HUES48 (cell line): ENCODE results near the gene HTR2B.

Experiments used
- H3K27ac ChIP-seq: one replicate; pipeline ENCODE4 v1.7.0; 2013; ENCODE audit warnings: low read depth, low read length, inconsistent platforms
- H3K27me3 ChIP-seq: 2 replicates; pipeline ENCODE4 v1.6.1; 2013; ENCODE audit warnings: mild to moderate bottlenecking, low read length; ENCODE audit not compliant: control insufficient read depth, insufficient read depth
- H3K36me3 ChIP-seq: 2 replicates; pipeline ENCODE4 v1.6.1; 2013; ENCODE audit warnings: low read length; ENCODE audit not compliant: control insufficient read depth, insufficient read depth
- H3K4me1 ChIP-seq: 2 replicates; pipeline ENCODE4 v1.6.1; 2013; ENCODE audit warnings: mild to moderate bottlenecking, low read length; ENCODE audit not compliant: control insufficient read depth, insufficient read depth
- H3K4me3 ChIP-seq: 2 replicates; pipeline ENCODE4 v1.5.1; 2013; ENCODE audit warnings: mild to moderate bottlenecking, low read depth, low read length
- H3K9ac ChIP-seq: 2 replicates; pipeline ENCODE4 v1.6.1; 2013; ENCODE audit warnings: mild to moderate bottlenecking, low read depth, low read length, moderate library complexity
- H3K9me3 ChIP-seq: 2 replicates; pipeline ENCODE4 v1.6.1; 2013; ENCODE audit warnings: low read length; ENCODE audit not compliant: control insufficient read depth, insufficient read depth

Gene HTR2B

DNA sequence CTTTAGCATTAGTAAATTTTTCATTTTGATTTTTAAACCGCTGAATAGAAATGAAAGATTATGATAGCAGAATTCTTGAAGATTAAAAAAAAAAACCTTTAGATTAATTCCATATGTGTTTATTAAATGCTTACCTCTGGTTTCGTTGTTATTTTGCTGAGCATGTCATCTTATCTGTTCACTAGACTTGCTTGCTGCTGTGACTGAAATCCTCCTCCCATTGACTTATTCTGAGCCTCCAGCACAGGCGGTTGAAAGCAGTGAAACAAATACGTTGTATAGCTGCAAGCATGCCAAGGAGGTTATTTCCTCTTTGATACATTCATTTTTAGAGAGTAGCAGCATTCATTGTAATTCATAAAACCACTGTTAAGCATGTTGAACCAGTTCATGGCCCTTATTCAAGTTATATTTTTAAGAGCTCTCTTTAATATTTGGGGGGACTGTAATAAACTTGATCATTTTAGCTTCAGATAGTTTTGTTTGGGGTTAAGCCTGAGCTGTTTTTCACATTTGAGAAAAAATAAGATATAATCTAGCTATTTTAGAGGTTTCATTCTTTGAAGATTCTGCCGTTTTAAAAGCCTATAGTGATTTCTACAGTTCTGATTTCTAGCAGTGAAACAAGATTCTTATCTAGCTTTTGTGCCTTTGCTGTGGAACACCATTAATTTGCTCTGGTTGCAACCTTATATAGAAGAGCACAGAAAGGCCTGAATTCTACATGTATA lies at the start of gene HTR2B:
Gene HTR2B, minus strand, starts transcription at position 205 of the 731 bp plus-strand sequence. CDS start 1,278 bp downstream, outside the sequence.
- no peak within 1 kb of the TSS for H3K9ac ChIP-seq
- no peak within 1 kb of the TSS for H3K4me3 ChIP-seq
- no peaks in the 10 kb centered on the region for H3K36me3 ChIP-seq
- H3K27me3 ChIP-seq, result no peaks in the 10 kb centered on the region
- peaks cover 37% of the 10 kb centered on the region for H3K4me1 ChIP-seq
- peak within 1 kb of the TSS; percentile 69 for H3K27ac ChIP-seq
- H3K9me3 ChIP-seq, result no peaks in the 10 kb centered on the region

DNA sequence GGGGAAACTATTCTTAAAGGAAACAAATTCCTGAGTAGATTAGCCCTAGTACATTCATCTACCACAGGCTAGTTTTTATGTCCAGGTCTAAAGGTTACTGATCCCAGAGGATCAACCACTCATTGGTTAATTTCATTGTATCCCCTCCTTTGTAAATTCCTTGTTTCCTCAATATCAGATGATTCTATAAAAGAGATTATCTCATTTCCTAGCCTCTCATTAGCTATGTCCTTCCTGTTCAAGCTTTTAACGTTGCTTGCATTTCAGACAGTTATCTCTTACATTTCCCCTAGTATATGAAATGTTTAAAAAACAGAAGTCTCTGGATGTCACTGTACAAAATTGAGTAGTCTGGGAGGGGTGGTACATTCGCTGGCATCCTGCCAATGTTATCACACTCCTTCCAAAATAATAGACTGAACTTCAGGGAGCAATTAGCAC lies 49.4 kb upstream of the HTR2B start:
- peaks cover 45% of the 10 kb centered on the region for H3K36me3 ChIP-seq
- no peak overlapping the region for H3K9ac ChIP-seq
- H3K4me3 ChIP-seq, result no peak overlapping the region
- H3K9me3 ChIP-seq, result no peaks in the 10 kb centered on the region
- H3K4me1 ChIP-seq, result no peaks in the 10 kb centered on the region
- no peaks in the 10 kb centered on the region for H3K27me3 ChIP-seq
- no peak overlapping the region for H3K27ac ChIP-seq

DNA sequence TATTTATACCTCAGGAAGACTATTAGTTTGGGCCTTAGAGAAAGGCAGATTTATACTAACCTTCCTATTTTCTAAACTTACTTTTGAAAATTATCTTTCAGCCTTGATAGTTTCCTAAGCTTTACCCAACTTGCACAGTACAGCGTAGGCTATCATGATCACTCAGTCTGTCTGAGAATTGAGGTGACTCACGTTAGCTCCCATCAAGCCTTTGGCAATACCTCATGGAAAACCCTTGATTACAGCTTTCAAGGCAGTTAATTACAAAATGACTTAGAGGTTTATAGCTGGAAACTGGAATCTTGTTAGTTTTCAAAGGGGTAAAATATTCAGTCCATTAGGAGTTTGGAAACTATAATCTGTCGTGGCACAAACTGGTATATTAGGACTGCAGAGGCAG lies 47.2 kb upstream of the HTR2B start:
- Histone ChIP-seq H3K4me3 (no peak overlapping the region), H3K36me3 (peaks cover 67% of the 10 kb centered on the region), H3K9me3 (no peaks in the 10 kb centered on the region), H3K9ac (no peak overlapping the region), H3K4me1 (no peaks in the 10 kb centered on the region), H3K27me3 (no peaks in the 10 kb centered on the region), H3K27ac (no peak overlapping the region)

DNA sequence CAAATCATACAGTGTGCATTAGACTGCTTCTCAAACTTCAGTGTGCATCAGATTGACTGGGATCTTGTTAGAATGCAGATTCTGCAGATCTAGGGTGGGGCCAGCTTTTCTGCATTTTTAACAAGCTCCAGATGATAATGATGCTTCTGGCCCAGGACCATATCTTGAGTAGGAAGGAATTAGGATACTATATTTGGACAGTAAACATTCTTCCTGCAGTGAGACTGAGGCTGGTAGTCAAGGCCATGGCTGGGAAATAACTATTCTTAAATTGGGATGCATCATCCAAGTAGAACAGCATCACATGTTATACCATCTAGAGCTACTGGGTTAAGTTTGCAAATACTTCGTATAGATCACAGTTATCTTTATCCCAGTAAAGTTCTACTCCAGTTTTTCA lies 45.2 kb upstream of the HTR2B start:
- peaks cover 84% of the 10 kb centered on the region for H3K36me3 ChIP-seq
- no peak overlapping the region for H3K4me3 ChIP-seq

DNA sequence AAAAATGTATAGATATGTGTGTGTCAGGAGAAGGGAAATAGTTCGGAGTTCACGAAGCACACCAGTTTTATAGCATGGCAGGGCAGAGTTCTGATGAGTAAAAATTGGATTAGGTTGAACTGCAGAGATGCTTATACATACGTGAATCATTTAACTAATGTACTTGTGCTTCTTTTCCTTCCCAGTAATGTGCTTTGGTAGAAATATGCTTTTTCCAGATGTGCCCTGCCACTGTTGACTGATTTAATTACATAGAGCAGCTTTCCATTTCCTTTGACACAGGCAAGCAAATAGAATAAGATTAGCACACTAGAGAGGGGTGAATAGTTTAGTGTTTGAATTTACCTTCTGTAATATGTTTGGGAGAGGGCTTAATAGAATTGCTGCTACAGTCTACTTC lies 44.6 kb upstream of the HTR2B start:
- no peak overlapping the region for H3K27ac ChIP-seq
- H3K9me3 ChIP-seq, result no peaks in the 10 kb centered on the region
- H3K9ac ChIP-seq, result no peak overlapping the region
- no peaks in the 10 kb centered on the region for H3K27me3 ChIP-seq
- H3K4me1 ChIP-seq, result no peaks in the 10 kb centered on the region
- no peak overlapping the region for H3K4me3 ChIP-seq
- H3K36me3 ChIP-seq, result peaks cover 88% of the 10 kb centered on the region

More for the DNA sequence above, 45.2 kb upstream of the HTR2B start:
- no peak overlapping the region for H3K27ac ChIP-seq
- no peak overlapping the region for H3K9ac ChIP-seq
- H3K27me3 ChIP-seq, result no peaks in the 10 kb centered on the region
- no peaks in the 10 kb centered on the region for H3K4me1 ChIP-seq
- no peaks in the 10 kb centered on the region for H3K9me3 ChIP-seq

DNA sequence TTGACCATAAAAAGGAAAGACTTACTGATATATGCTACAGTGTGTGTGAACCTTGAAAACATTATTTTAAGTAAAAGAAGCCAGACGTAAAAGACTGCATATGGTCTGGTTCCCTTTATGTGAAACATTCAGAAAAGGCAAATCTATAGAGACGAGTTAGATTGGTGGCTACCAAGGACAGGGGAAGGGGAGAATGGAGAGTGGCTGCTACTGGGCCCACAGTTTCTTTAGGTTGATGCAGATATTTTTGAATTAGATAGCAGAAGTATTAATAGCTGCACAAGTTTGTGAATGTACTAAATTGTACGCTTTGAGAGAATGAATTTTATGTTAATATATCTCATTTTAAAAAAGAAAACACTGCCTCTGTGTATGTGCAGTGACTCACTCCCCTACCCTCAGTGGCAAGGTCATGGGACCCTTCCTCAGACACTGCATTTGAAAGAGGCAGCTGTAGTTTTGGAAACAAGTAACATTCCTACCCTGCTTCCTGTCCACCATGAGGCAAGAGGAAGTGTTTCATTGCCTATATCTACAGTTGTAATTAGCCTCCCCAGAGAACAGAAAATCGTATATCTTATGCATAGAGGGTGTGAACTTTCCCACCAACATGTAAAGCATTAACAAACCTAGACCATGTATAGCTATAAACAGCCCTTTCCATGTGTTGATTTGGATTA lies 43.8 kb upstream of the HTR2B start:
- no peaks in the 10 kb centered on the region for H3K27me3 ChIP-seq
- H3K36me3 ChIP-seq, result peaks cover 91% of the 10 kb centered on the region
- no peak overlapping the region for H3K4me3 ChIP-seq
- peaks cover 9% of the 10 kb centered on the region; the same call in 1 of the 2 replicates for H3K4me1 ChIP-seq
- no peak overlapping the region for H3K9ac ChIP-seq
- no peak overlapping the region for H3K27ac ChIP-seq
- H3K9me3 ChIP-seq, result no peaks in the 10 kb centered on the region

DNA sequence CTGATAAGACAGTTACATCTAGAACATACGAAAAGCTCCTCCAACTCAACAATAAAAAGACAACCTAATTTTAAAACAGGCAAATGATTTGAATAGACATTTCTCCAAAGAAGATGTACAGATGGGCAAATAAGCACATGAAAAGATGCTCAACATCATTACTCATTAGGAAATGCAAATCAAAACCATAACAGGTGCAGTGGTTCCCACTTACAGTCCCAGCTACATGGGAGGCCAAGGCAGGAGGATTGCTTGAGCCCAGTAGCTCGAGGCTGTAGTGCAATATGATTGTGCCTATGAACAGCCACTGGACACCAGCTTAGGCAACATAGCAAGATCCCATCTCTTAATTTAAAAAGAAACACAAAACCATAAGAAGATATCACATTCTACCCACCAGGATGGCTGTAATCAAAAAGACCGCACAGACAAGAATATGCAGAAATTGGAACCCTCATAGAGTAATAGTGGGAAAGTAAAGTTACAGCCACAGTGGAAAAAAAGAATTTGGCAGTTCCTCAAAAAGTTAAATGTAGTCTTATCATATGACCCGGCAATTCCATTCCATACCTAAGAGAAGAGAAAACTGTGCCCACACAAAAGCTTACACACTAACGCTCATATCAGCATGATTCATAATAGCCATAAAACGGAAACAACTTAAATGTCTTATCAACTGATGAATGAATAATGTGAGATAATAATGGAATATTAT lies 43.1 kb upstream of the HTR2B start:
- H3K27me3 ChIP-seq, result no peaks in the 10 kb centered on the region
- no peak overlapping the region for H3K9ac ChIP-seq
- H3K9me3 ChIP-seq, result no peaks in the 10 kb centered on the region
- no peak overlapping the region for H3K4me3 ChIP-seq
- no peak overlapping the region for H3K27ac ChIP-seq
- H3K36me3 ChIP-seq, result peaks cover 95% of the 10 kb centered on the region
- H3K4me1 ChIP-seq, result peaks cover 15% of the 10 kb centered on the region

DNA sequence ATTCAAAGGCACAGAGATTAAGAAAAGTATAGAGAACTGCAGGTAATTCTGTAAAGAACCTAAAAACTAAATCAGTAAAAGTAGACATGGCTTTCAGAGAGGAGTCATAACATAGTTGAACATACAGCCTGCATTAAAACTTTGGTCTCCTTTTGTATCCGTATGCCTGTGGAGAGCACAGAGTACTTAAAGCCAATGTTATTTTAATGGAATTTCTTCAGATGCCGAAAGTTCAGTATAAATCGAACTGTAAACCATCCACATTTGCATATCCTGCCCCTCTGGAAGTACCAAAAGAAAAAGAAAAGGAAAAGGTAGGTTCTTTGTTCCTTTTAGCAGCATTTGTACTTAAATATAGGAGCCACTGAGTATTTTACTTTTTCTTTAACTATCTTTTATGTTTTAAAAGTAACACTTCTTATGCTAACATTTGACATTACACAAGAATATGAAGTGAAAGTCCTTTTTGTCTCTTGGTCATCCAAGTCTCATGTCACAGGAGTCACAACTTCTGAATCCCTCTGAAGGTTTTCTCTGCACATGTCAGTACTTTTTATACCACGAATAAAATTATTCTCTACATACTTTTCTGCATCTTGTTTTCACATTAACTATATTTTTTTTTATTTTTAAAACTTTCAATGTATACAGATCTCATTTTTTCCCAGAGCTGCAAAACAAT lies 38.7 kb upstream of the HTR2B start:
- H3K4me3 ChIP-seq, result peak overlapping the region; percentile 4; the same call in 1 of the 2 replicates
- H3K27me3 ChIP-seq, result no peaks in the 10 kb centered on the region
- peak overlapping the region; percentile 1 for H3K27ac ChIP-seq
- H3K9ac ChIP-seq, result no peak overlapping the region; the same call in 1 of the 2 replicates
- peaks cover 29% of the 10 kb centered on the region for H3K4me1 ChIP-seq
- H3K36me3 ChIP-seq, result peaks cover 73% of the 10 kb centered on the region
- no peaks in the 10 kb centered on the region for H3K9me3 ChIP-seq

DNA sequence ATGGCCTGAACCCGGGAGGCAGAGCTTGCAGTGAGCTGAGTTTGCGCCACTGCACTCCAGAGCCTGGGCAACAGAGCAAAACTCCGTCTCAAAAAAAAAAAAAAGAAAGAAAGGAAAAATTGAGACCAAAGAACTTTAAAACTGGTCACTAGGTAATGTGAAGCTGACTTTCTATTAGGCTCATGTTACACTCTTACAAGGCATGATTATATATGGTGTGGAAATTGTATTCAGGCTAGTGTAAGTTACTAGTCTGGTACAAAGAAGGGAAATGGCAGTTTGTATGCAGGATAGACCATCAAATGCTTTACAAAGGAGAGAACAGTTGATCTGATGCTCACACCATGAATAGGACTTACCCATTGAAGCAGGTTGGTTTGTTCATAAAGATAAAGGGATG lies 38.2 kb upstream of the HTR2B start:
- no peak overlapping the region for H3K9ac ChIP-seq
- no peak overlapping the region for H3K4me3 ChIP-seq
- H3K27ac ChIP-seq, result no peak overlapping the region
- H3K4me1 ChIP-seq, result peaks cover 29% of the 10 kb centered on the region
- no peaks in the 10 kb centered on the region for H3K27me3 ChIP-seq
- H3K36me3 ChIP-seq, result peaks cover 68% of the 10 kb centered on the region
- H3K9me3 ChIP-seq, result no peaks in the 10 kb centered on the region

DNA sequence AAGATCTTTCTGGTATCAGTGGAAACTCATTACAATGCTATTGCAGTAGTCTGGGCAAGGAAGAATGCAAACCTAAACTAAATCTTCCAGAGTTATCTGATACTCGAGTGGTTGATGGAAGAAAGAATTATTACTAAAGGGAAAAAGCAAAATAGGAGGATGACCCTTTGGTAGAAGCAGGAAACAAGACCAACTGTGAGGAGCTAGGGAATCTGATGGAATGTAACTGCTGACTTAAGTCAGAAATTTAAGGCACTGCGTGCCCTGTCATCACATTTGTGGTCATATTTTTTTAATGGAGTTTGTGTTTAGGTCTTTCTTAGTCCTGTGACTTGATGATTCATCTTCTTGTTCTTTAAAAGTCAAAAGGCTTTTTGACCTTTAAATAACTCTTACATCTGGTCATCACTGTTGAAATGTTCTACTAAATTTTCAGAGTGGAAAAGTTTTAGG lies 37.1 kb upstream of the HTR2B start:
- no peak overlapping the region for H3K9ac ChIP-seq
- H3K36me3 ChIP-seq, result peaks cover 61% of the 10 kb centered on the region
- no peak overlapping the region for H3K4me3 ChIP-seq

More for the DNA sequence above, 37.1 kb upstream of the HTR2B start:
- H3K27me3 ChIP-seq, result no peaks in the 10 kb centered on the region
- H3K27ac ChIP-seq, result no peak overlapping the region
- H3K9me3 ChIP-seq, result no peaks in the 10 kb centered on the region
- peaks cover 29% of the 10 kb centered on the region for H3K4me1 ChIP-seq
